CD4-positive, alpha-beta T cell treated with Interleukin-15 for 4 hours (primary cell): ENCODE data around the gene MAN2A1.
A peak's percentile ranks its signal among the peaks of the same experiment; 100 is the strongest.

Experiments used
- DNase-seq: peaks from one replicate; pipeline ENCODE4 v3.0.0-alpha.2; 2020; ENCODE audit warnings: low spot score

MAN2A1 gene

DNA sequence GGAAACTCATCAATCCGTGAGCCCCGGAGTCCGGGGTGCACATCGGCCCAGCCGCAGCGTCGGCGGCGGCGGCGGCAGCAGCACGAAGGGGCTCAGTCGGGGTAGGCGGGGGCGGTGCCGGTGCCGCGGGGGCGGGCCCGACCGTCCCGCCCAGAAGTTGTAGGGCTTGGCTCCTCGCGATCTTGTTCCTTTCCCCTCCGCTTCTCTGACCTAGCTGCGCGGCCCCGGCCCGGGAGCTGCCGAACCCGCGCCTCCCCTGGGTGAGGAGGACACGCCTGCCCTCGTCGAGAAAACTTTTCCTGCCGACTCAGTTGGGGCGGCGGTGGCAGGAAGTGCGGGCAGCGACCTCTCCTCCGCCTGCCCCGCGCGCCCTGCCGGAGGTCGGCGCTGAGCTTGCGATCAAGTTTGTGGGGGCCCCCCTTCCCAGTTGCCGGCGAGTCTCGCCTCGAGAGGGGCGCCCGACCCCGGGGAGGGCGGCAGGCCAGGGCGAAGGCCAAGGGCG lies at the start of gene MAN2A1:
MAN2A1 (plus strand) TSS at position 188 of the 502 bp plus-strand sequence. CDS start 491 bp downstream, outside the sequence.
- peak; percentile 81 for DNase-seq

GRCh38 chr5:109640976-109641375 lies 48.8 kb upstream of the MAN2A1 start:
- no peak for DNase-seq

GRCh38 chr5:109643791-109644350 lies 45.9 kb upstream of the MAN2A1 start:
- no peak for DNase-seq

- no peak for DNase-seq
Measured at GRCh38 chr5:109644829-109645228, 44.9 kb upstream of the MAN2A1 start.

DNA sequence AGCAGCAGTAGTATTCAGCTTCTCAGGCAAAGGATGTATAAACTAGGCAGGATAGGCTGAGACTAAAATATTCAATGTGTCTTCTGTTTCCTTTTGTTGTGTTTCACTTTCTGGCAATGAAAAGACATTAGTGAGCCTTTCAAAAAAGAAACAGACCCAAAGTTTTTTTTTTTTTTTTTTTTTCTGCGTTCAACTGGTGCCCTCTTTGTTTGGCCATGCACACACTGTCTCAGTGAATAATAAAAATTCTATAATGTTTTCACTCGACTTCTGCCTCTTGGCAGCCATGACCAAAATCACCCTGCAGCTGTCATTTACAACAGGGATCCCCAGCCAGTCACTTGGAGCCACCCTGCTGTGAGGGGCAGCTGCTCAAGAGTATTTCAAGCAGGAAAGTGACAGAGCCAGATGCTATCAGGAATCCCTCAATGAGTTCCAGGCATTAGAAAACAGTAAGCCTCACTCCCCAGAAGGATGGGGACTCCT lies 44.0 kb upstream of the MAN2A1 start:
- no peak for DNase-seq

- DNase-seq, result no peak
Measured at GRCh38 chr5:109649318-109649717, 40.4 kb upstream of the MAN2A1 start.

- no peak for DNase-seq
Measured at GRCh38 chr5:109650493-109650892, 39.2 kb upstream of the MAN2A1 start.

GRCh38 chr5:109652096-109652495 lies 37.6 kb upstream of the MAN2A1 start:
- no peak for DNase-seq

- no peak for DNase-seq
Measured at GRCh38 chr5:109653042-109653441, 36.7 kb upstream of the MAN2A1 start.

- no peak for DNase-seq
Measured at GRCh38 chr5:109653561-109654239, 36.0 kb upstream of the MAN2A1 start.

GRCh38 chr5:109654455-109654854 lies 35.3 kb upstream of the MAN2A1 start:
- DNase-seq, result no peak

GRCh38 chr5:109655841-109656240 lies 33.9 kb upstream of the MAN2A1 start:
- no peak for DNase-seq

GRCh38 chr5:109656829-109657228 lies 32.9 kb upstream of the MAN2A1 start:
- peak; percentile 44 for DNase-seq

DNA sequence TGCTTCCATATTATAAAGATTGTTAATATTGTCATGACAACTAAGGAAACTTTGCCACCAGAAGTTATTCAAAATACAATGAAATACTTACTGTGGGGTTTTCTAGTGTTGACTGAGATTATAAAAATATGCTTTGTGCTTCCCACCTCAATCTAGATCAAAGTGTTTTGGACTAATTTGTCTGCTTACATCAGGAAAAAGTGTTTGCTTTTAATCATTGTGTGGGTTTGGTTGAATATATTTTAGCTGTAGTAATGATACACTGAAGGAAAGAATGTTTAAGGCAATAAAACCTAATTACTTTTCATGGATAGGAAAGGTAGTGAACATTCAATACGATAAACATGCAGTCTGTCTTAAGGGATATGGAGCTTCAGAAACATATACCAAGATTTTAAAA lies 29.8 kb upstream of the MAN2A1 start:
- DNase-seq, result no peak

GRCh38 chr5:109660301-109660700 lies 29.4 kb upstream of the MAN2A1 start:
- no peak for DNase-seq

- DNase-seq, result no peak
Measured at GRCh38 chr5:109668237-109668636, 21.5 kb upstream of the MAN2A1 start.

GRCh38 chr5:109668668-109669422 lies 20.9 kb upstream of the MAN2A1 start:
- DNase-seq, result no peak

GRCh38 chr5:109669991-109670706 lies 19.6 kb upstream of the MAN2A1 start:
- no peak for DNase-seq

- no peak for DNase-seq
Measured at GRCh38 chr5:109671136-109671535, 18.6 kb upstream of the MAN2A1 start.

DNA sequence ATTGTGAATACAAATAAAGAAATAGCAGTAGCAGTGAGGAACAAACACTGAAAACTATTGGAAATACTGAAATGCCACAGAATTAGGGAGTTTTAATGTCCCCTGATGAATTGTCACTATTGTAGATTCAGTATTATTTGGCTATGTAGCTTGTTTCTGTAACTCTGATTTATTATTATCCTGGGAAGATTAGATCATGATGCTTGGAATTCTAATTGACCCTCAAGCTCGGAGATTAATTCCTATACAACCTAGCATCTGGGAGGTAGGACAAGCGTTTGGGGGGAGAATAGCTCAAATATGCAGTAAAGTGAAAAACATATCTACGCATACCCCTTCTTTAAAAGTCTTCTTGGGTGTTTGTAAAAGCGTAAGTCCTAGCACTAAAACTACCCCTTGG lies 15.1 kb upstream of the MAN2A1 start:
- no peak for DNase-seq

DNA sequence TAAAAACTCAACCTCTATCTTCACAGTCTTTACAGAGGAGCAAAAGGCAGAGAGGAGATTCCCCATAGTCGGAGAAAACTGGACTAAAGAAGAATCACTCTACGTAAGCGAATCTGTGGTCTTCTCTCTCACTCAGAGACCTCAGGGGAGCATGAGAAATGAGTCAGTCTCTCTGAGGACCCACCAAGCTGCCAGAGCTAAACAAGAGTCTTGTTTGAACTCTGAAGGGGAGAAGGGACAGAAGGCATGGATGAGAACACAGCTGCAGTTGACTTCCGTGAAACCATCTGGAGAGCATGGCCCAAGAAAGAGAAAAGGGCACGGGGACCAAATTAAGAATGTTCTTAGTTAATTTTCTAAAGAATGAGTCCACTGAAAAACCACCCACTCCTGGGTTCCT lies 12.8 kb upstream of the MAN2A1 start:
- no peak for DNase-seq

DNA sequence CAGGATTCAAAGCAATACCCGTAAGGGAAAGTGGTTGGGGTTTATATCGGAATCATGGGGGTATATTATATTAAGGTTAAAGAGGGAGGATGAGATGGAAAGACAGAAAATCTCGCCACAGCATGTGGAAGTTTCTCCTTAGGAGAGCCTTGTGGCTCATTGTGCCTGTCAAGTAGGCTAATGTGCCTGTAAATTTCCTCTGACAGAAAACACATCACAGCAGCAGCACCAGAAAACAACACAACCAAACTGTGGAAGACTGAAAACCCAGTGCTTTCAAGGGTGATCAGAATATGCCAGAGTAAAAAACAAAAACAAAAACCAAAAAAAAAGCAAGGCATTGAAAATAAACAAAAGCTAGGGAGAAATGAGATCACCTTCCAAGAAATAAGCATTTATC lies 11.3 kb upstream of the MAN2A1 start:
- DNase-seq, result no peak
